NCI-H2227 (cell line): ENCODE measurements around the gene TNFAIP8L1.
"Not testable (repeated sequence)": the region's sequence is repeated elsewhere in the genome, so short reads cannot be mapped to it uniquely, and the experiment has no call there.

Experiments
- DNase-seq: peaks from one replicate; lab custom pipeline; 2025; ENCODE audit not compliant: unreplicated experiment; lab: John Stamatoyannopoulos, UW

Gene TNFAIP8L1

DNA sequence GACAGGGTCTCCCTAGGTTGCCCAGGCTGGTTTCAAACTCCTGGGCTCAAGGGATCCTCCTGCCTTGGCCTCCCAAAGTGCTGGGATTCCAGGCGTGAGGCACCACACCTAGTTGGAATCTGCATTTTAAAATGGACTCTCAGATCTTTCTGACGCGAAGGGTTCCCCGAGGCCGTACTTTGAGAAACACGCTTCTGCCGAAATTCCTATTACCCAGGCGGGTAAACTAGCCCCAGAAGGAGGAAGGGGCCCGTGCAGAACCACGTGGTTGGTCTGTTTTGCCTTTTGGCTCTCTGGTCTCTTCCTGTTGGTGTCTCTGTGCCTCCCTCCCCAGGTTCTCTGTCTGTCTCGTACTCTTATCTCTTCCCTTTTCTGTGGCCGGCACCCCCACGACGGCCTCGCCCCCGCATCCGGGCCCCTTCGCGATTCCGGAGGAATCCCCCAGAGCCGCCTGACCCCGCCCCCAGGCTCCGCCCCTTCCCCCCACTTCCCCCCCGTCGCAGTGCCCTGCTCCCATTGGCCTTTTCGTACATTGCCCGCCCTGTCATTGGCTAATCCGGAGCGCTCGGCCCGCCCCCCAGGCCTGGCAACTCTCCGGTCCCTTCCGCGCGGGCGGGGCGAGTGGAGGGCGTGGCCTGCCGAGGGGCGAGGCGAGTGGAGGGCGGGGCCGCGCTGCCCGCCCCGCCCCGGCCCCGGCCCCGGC is at the start of gene TNFAIP8L1:
TSS of gene TNFAIP8L1 (plus strand) at position 689 of the 703 bp plus-strand sequence. CDS start 12,354 bp downstream, outside the sequence.
- DNase-seq = peak; percentile 96

DNA sequence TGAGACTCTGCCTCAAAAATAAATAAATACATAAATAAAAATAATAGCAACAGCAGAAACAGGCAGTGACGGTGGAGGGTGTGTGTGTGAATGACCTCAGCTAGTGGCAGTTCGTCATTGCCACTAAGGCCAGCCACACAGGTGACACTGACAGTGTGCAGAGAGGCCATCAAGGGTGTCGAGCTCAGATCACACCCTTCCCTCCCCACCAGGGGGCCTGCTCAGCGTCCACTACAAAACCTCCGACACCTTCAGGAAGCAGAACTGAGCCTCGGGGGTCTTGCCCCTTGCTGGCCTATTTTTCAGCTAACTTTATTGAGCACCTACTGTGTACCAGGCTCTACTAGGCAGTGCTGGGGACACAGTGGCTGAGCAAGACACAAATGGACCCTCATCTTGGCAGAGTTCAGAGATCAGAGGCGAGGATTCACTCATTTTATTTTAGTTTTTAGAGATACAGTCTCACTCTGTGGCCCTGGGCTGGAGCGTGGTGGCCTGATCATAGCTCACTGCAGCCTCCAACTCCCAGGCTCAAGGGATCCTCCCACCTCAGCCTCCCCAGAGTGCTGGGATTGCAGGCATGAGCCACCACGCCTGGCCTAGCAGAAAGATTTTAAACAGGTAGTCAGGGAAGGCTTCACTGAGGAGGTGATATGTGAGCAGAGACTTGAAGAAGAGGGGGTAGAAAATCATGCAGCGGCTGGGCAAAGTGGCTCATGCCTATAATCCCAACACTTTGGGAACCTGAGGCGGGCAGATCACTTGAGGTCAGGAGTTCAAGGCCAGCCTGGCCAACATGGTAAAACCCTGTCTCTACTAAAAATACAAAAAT is 49.5 kb upstream of the TNFAIP8L1 start:
- DNase-seq = no peak

DNA sequence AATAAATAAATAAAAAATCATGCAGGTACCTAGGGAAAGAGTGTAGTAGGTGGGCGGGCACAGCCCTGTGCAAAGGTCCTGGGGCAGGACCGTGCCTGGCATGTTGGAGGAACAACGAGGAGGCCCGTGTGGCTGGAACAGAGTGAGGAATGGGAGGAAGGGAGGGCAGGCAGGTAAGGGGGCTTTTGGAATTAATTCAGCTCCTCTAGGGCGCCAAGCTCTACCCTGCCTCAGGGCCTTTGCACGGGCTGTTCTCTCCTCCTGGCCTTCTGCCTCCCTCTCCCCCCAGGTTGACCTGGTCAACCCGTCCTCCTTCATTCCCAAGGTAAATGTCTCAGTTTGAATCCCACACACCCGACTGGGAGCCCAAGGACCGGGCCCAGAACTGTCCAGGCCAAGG is 48.8 kb upstream of the TNFAIP8L1 start:
- DNase-seq = no peak

DNA sequence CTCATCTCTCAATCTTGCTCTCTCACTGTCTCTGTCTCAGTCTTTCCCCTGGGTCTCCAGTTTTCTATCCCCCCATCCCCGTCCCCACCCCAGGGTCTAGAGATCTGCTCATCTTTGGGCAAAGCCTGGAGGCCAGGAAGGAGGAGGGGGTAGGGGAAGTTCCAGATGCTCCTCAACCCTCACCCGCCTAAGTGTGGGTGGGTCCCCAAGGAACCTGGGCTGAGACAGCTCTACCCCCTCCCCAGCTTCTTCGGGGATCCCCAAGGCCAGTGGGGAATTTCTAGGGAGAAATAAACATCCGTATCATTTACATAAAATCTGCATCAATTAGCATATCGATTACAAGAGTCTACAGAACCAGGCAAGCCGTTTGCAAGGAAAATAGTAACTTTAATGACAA is 48.0 kb upstream of the TNFAIP8L1 start:
- no peak for DNase-seq

- DNase-seq = no peak
Observed at GRCh38 chr19:4592445-4592844, 46.9 kb upstream of the TNFAIP8L1 start.

DNA sequence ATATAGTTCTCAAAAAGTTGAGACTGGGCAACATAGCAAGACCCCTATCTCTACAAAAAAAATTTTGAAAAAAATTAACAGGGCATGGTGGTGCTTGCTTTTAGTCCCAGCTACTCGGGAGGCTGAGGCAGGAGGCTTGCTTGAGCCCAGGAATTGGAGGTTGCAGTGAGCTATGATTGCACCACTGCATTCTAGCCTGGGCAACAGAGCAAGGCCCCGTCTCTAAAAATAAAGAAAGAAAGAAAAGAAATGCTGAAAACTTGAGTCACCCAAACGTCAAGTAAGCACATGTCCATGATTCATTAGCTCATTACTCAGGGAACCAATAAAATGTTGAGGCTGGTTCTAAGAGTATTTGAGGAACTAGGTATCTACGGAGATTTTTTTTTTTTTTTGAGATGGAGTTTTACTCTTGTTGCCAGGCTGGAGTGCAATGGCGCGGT is 45.9 kb upstream of the TNFAIP8L1 start:
- no peak for DNase-seq

GRCh38 chr19:4594201-4594600 is 45.1 kb upstream of the TNFAIP8L1 start:
- DNase-seq = no peak

DNA sequence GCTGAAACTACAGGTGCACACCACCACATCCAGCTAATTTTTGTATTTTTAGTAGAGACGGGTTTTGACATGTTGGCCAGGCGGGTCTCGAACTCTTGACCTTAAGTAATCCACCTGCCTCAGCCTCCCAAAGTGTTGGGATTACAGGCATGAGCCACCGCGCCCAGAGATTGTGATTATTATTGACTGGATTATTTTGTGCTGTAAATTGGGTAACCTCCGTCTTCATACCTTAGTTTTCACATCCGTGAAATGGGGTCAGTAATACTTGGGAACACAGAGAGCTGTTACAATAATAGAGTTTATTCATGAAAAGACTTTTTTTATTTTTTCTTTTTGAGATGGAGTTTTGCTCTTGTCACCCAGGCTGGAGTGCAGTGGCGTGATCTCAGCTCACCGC is 44.2 kb upstream of the TNFAIP8L1 start:
- not testable (repeated sequence) for DNase-seq

GRCh38 chr19:4596033-4596904 is 43.0 kb upstream of the TNFAIP8L1 start:
- no peak for DNase-seq

DNA sequence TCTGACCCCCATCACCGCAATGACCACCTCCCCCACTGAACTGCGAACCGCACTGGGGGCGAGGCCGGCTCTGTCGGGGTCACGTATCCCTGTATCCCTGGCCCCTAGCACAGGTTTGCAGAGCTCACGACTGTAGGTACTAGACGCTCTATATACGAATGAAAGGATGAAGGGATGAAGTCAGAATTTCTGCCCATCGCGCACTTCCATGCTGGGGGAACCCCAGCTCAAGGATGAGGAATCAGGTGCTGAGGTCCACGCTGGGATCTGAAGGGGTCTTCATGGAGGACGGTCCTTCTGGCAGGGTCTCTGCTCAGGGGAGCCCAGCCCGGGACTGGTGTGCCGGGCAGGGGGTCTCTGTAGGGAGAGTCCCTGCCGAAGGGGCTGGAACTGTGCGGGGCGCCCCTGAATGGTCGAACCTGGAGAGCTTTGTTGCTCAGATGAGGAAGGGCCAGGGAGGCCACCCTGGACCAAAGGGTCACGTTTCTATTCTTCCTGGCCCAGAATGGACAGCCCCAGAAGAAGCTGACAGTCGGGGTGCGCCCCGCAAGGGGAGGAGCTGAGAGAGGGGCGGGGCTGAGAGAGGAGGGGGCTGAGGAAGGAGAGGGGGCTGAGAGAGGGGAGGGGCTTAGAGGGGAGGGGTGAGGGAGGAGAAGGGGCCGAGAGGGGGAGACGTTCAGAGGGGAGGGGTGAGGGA is 41.9 kb upstream of the TNFAIP8L1 start:
- DNase-seq = peak; percentile 67

DNA sequence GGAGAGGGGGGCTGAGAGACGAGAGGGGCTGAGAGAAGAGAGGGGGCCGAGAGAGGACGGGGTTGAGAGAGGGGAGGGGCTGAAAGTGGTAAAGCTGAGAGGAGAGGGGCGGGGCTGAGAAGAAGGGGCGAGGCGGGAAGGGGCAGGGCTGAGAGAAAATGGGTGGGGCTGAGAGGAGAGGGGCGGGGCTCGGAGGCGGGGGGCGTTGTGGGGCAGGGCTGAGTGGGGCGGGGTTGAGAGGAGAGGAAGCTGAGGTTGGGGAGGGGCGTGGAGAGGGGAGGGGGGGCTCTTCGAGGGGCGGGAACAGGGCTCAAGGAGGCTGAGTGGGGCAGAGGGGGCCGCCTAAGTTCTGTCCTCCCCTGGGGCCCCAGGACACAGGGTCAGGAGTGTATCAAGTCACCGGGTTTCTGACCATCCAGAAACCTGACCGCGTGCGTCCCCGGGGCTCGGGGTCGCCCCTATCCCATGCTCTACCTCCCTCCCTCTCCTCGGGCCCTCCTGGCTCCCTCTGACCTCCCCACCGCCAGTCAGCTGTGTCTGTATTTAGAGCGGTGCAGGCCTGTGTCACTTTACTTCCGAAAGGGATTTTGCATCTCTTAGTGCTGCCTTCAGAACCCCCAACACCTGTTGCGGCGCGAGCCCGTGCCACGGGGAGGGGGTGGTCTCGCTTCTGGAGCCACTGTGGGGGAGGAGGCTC is 41.2 kb upstream of the TNFAIP8L1 start:
- peak; percentile 67 for DNase-seq

DNA sequence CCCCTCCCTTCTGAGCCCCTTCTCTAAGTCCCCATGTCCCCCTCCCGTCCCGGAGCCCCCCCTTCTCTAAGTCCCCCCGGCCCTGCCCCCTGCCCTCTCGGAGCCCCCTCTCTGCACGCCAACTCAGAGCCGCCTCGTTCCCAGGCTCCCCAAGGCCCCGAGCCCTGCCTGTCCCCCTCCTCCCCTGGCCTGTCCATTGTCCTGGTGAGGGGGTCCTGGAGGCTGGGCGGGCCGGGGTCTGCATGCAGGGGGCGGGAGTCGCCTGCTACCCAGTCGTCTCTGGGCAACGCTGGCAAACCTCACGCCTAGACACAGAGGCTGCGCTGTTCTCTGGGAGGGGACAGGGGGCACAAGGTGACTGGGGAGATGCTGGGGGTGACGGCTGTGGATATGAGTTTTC is 40.6 kb upstream of the TNFAIP8L1 start:
- no peak for DNase-seq

DNA sequence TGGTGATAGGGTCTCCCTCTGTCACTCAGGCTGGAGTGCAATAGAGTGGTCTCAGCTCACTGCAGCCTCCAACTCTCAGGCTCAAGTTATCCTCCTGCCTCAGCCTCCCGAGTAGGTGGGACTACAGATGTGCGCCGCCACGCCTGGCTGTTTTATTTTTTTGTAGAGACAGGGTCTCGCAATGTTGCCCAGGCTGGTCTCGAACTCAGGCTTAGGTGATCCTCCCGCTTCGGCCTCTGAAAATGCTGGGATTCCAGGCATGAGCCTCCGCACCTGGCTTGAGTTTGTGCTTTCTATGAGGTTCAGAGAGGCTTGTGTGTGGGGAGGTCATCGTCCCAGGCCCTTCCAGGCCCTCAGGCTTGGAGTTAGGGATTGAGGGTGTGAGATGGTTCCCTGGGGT is 39.2 kb upstream of the TNFAIP8L1 start:
- DNase-seq = no peak

GRCh38 chr19:4600893-4601292 is 38.4 kb upstream of the TNFAIP8L1 start:
- no peak for DNase-seq

DNA sequence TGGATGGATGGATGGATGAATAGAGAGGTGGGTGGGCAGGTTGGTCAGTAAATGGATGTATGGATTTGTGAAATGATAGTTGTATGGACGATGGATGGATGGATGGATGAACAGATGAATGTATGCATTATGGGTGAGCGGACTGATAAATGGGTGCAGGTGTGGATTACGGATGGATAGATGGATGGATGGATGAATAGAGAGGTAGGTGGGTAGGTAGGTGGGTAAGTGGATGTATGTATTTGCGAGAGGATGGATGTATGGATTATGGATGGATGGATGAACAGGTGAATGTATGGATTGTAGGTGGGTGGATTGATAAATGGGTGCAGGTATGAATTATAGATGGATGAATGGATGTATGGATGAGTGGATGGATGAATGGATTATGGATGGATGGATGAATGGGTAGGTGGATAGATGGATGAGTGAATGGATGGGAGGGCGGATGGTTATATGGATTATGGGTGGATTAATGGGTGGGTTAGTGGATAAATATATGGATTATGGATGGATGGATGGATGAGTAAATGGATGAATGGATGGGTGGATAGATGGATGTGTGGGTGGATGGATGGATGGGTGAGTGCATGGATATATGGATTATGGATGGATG is 37.0 kb upstream of the TNFAIP8L1 start:
- DNase-seq = no peak

DNA sequence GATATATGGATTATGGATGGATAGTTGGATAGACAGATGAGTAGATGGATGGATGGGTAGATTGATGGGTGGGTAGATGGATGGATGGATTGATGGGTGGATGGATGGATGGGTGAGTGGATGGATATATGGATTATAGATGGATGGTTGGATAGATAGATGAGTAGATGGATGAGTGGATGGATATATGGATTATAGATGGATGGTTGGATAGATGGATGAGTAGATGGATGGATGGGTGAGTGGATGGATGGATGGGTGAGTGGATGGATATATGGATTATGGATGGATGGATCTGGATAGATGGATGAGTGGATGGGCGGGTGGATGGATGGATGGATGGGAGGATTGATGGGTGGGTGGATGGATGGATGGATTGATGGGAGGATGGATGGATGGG is 36.4 kb upstream of the TNFAIP8L1 start:
- no peak for DNase-seq

DNA sequence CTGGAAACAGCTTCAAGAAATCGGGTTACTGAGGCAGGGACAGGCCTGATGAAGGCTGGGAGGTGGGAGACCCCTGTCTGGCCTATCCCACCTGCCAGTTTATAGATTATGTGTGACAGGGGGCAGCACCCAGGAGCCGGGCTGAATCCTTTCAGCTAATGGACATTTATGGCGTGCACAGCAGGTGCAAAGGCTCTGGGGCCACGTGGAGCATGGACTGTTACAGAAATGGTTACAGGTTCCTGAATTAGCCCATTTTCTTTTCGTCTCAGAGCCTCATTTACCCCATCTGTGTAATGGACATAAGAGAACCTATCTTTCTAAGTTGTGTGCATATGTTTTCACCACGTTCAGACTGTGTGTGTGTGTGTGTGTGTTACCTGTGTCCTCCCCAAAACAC is 34.4 kb upstream of the TNFAIP8L1 start:
- no peak for DNase-seq

- DNase-seq = no peak
Observed at GRCh38 chr19:4606181-4606580, 33.1 kb upstream of the TNFAIP8L1 start.

DNA sequence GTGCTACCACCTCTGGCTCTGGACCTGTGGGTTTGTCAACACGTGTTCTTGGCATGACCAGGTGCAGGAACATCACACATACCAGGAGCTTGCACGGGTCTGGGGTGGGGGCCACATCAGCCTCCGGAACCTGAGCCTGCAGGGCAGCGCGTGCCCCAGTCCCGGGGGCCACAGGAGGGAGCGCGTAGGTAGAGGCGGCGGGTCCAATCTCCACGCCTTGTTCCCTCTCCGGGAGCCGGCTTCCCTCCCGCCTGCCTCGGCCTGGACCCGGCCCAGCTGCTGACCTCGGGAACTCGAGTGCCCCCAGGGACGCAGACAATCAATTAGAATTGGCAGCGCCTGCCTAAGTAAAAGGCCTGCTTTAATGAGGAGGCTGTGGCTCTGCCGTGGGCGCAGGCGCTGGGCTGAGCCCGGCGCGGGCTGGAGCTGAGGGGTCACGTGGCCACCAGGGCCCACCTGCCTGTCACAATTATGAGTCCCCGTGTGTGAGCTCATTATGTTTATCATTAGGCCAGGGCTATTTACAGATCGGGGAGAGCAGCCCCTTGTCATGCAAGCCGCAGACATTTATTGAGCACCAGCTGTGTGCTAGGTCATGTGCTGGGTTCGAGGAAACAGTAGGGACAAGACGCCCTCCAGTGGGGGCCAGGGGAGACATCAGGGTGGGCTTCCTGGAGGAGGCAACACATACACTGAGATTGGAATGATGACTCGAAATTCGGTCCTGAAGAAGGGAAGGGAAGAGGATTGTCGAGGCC is 32.2 kb upstream of the TNFAIP8L1 start:
- DNase-seq = peak; percentile 62
